Activated naive CD8-positive, alpha-beta T cell (primary cell): ENCODE measurements around the gene CPLANE1.
"Not testable (repeated sequence)": the region's sequence is repeated elsewhere in the genome, so short reads cannot be mapped to it uniquely, and the experiment has no call there.

Source experiments
- H3K27ac Mint-ChIP-seq: one replicate; pipeline ENCODE4 v1.8.0; 2021; ENCODE audit warnings: mixed read lengths
- H3K27me3 Mint-ChIP-seq: one replicate; pipeline ENCODE4 v1.8.0; 2021; ENCODE audit warnings: mixed read lengths
- H3K36me3 Mint-ChIP-seq: one replicate; pipeline ENCODE4 v1.8.0; 2021; ENCODE audit warnings: mixed read lengths
- H3K4me1 Mint-ChIP-seq: one replicate; pipeline ENCODE4 v1.8.0; 2021; ENCODE audit warnings: low read depth, mixed read lengths
- H3K4me3 Mint-ChIP-seq: one replicate; pipeline ENCODE4 v1.8.0; 2021; ENCODE audit warnings: mild to moderate bottlenecking, mixed read lengths
- H3K9me3 Mint-ChIP-seq: one replicate; pipeline ENCODE4 v1.8.0; 2021; ENCODE audit warnings: low read depth, mixed read lengths

The CPLANE1 gene

GRCh38 chr5:37187465-37187977 is 61.7 kb downstream of the CPLANE1 start:
- no peak overlapping the region for H3K27ac Mint-ChIP-seq
- H3K4me1 Mint-ChIP-seq, result no peaks in the 10 kb centered on the region
- peaks cover 18% of the 10 kb centered on the region for H3K36me3 Mint-ChIP-seq
- no peak overlapping the region for H3K4me3 Mint-ChIP-seq
- no peaks in the 10 kb centered on the region for H3K9me3 Mint-ChIP-seq
- no peaks in the 10 kb centered on the region for H3K27me3 Mint-ChIP-seq

- Mint-ChIP-seq H3K27me3 (no peaks in the 10 kb centered on the region), H3K9me3 (no peaks in the 10 kb centered on the region), H3K27ac (no peak overlapping the region), H3K36me3 (peaks cover 20% of the 10 kb centered on the region), H3K4me3 (no peak overlapping the region), H3K4me1 (no peaks in the 10 kb centered on the region)
Measured at GRCh38 chr5:37184748-37185364, 64.3 kb downstream of the CPLANE1 start.

GRCh38 chr5:37182667-37183066 is 66.5 kb downstream of the CPLANE1 start:
- Mint-ChIP-seq H3K27me3 (no peaks in the 10 kb centered on the region), H3K27ac (no peak overlapping the region), H3K4me3 (no peak overlapping the region), H3K4me1 (no peaks in the 10 kb centered on the region), H3K36me3 (peaks cover 17% of the 10 kb centered on the region), H3K9me3 (no peaks in the 10 kb centered on the region)

GRCh38 chr5:37174928-37175327 is 74.2 kb downstream of the CPLANE1 start:
- Mint-ChIP-seq H3K9me3 (no peaks in the 10 kb centered on the region), H3K27me3 (no peaks in the 10 kb centered on the region)

GRCh38 chr5:37172957-37173356 is 76.2 kb downstream of the CPLANE1 start:
- Mint-ChIP-seq H3K4me3 (no peak overlapping the region), H3K36me3 (peaks cover 20% of the 10 kb centered on the region), H3K4me1 (no peaks in the 10 kb centered on the region)

More at GRCh38 chr5:37174928-37175327, 74.2 kb downstream of the CPLANE1 start:
- Mint-ChIP-seq H3K27ac (no peak overlapping the region), H3K4me1 (no peaks in the 10 kb centered on the region), H3K4me3 (no peak overlapping the region), H3K36me3 (peaks cover 11% of the 10 kb centered on the region)

GRCh38 chr5:37170856-37171255 is 78.3 kb downstream of the CPLANE1 start:
- Mint-ChIP-seq H3K4me3 (no peak overlapping the region), H3K36me3 (peaks cover 22% of the 10 kb centered on the region)

More at GRCh38 chr5:37172957-37173356, 76.2 kb downstream of the CPLANE1 start:
- Mint-ChIP-seq H3K27me3 (no peaks in the 10 kb centered on the region), H3K9me3 (no peaks in the 10 kb centered on the region), H3K27ac (no peak overlapping the region)

GRCh38 chr5:37166197-37166596 is 83.0 kb downstream of the CPLANE1 start:
- peaks cover 28% of the 10 kb centered on the region for H3K36me3 Mint-ChIP-seq
- H3K4me1 Mint-ChIP-seq, result no peaks in the 10 kb centered on the region
- H3K27ac Mint-ChIP-seq, result no peak overlapping the region
- H3K9me3 Mint-ChIP-seq, result no peaks in the 10 kb centered on the region
- no peaks in the 10 kb centered on the region for H3K27me3 Mint-ChIP-seq
- H3K4me3 Mint-ChIP-seq, result no peak overlapping the region

More at GRCh38 chr5:37170856-37171255, 78.3 kb downstream of the CPLANE1 start:
- H3K9me3 Mint-ChIP-seq, result no peaks in the 10 kb centered on the region
- no peaks in the 10 kb centered on the region for H3K27me3 Mint-ChIP-seq
- H3K4me1 Mint-ChIP-seq, result no peaks in the 10 kb centered on the region
- no peak overlapping the region for H3K27ac Mint-ChIP-seq

- Mint-ChIP-seq H3K4me1 (no peaks in the 10 kb centered on the region), H3K36me3 (peaks cover 30% of the 10 kb centered on the region), H3K9me3 (no peaks in the 10 kb centered on the region), H3K27me3 (no peaks in the 10 kb centered on the region), H3K4me3 (no peak overlapping the region), H3K27ac (no peak overlapping the region)
Measured at GRCh38 chr5:37165761-37166160, 83.4 kb downstream of the CPLANE1 start.

- H3K4me1 Mint-ChIP-seq, result no peaks in the 10 kb centered on the region
- peaks cover 20% of the 10 kb centered on the region for H3K36me3 Mint-ChIP-seq
- no peak overlapping the region for H3K4me3 Mint-ChIP-seq
- H3K27me3 Mint-ChIP-seq, result no peaks in the 10 kb centered on the region
- H3K27ac Mint-ChIP-seq, result no peak overlapping the region
- no peaks in the 10 kb centered on the region for H3K9me3 Mint-ChIP-seq
Measured at GRCh38 chr5:37153661-37154060, 95.5 kb downstream of the CPLANE1 start.

- no peaks in the 10 kb centered on the region for H3K4me1 Mint-ChIP-seq
- H3K9me3 Mint-ChIP-seq, result no peaks in the 10 kb centered on the region
- H3K27ac Mint-ChIP-seq, result no peak overlapping the region
- H3K36me3 Mint-ChIP-seq, result peaks cover 24% of the 10 kb centered on the region
- H3K27me3 Mint-ChIP-seq, result no peaks in the 10 kb centered on the region
- no peak overlapping the region for H3K4me3 Mint-ChIP-seq
Measured at GRCh38 chr5:37146896-37147295, 102.3 kb downstream of the CPLANE1 start.

- peaks cover 34% of the 10 kb centered on the region for H3K36me3 Mint-ChIP-seq
- H3K27me3 Mint-ChIP-seq, result no peaks in the 10 kb centered on the region
- H3K4me3 Mint-ChIP-seq, result no peak overlapping the region
- H3K27ac Mint-ChIP-seq, result no peak overlapping the region
- H3K4me1 Mint-ChIP-seq, result no peaks in the 10 kb centered on the region
- peaks cover 10% of the 10 kb centered on the region for H3K9me3 Mint-ChIP-seq
Measured at GRCh38 chr5:37136694-37137093, 112.5 kb downstream of the CPLANE1 start.

- H3K36me3 Mint-ChIP-seq, result peaks cover 29% of the 10 kb centered on the region
- not testable (repeated sequence) for H3K27me3 Mint-ChIP-seq, H3K27ac Mint-ChIP-seq, H3K4me3 Mint-ChIP-seq, H3K9me3 Mint-ChIP-seq, H3K4me1 Mint-ChIP-seq
Measured at GRCh38 chr5:37135312-37135711, 113.9 kb downstream of the CPLANE1 start.

GRCh38 chr5:37133939-37134338 is 115.2 kb downstream of the CPLANE1 start:
- peaks cover 10% of the 10 kb centered on the region for H3K9me3 Mint-ChIP-seq
- no peak overlapping the region for H3K4me3 Mint-ChIP-seq
- H3K36me3 Mint-ChIP-seq, result peaks cover 36% of the 10 kb centered on the region
- no peaks in the 10 kb centered on the region for H3K27me3 Mint-ChIP-seq
- H3K27ac Mint-ChIP-seq, result no peak overlapping the region
- no peaks in the 10 kb centered on the region for H3K4me1 Mint-ChIP-seq

GRCh38 chr5:37132646-37133045 is 116.5 kb downstream of the CPLANE1 start:
- H3K27ac Mint-ChIP-seq, result no peak overlapping the region
- peaks cover 10% of the 10 kb centered on the region for H3K9me3 Mint-ChIP-seq
- no peaks in the 10 kb centered on the region for H3K4me1 Mint-ChIP-seq
- H3K27me3 Mint-ChIP-seq, result no peaks in the 10 kb centered on the region
- H3K4me3 Mint-ChIP-seq, result no peak overlapping the region
- H3K36me3 Mint-ChIP-seq, result peaks cover 34% of the 10 kb centered on the region

GRCh38 chr5:37121465-37121864 is 127.7 kb downstream of the CPLANE1 start:
- no peaks in the 10 kb centered on the region for H3K4me1 Mint-ChIP-seq
- no peak overlapping the region for H3K4me3 Mint-ChIP-seq
- H3K9me3 Mint-ChIP-seq, result no peaks in the 10 kb centered on the region
- H3K27ac Mint-ChIP-seq, result no peak overlapping the region
- peaks cover 4% of the 10 kb centered on the region for H3K36me3 Mint-ChIP-seq
- no peaks in the 10 kb centered on the region for H3K27me3 Mint-ChIP-seq

GRCh38 chr5:37121027-37121426 is 128.1 kb downstream of the CPLANE1 start:
- Mint-ChIP-seq H3K9me3 (no peaks in the 10 kb centered on the region), H3K36me3 (peaks cover 4% of the 10 kb centered on the region), H3K27ac (no peak overlapping the region), H3K4me3 (no peak overlapping the region), H3K27me3 (no peaks in the 10 kb centered on the region), H3K4me1 (no peaks in the 10 kb centered on the region)
